Subcutaneous adipose tissue (tissue), 4 donors: Measurements from ENCODE around the gene RUNX2. TPM values are rescaled to one million over a fixed set of nuclear protein-coding genes. Genes with fewer than 3 reads are reported as not detected.

ENCODE experiments used
- CTCF ChIP-seq: fragments of 450-650 bp; IDR thresholded peaks from one replicate; pipeline ENCODE4 v1.5.1; 2016; ENCODE audit warnings: low read depth, mild to moderate bottlenecking, control low read depth, antibody characterized with exemption, moderate library complexity
- total RNA-seq, 4 donors: library from RNA; depleted of rRNA; stranded (reverse); fragments of >200 nt; gene quantifications; one replicate each; pipeline ENCODE4 v1.1.0, GENCODE V29; 2016

The RUNX2 gene
- total RNA-seq, 4 donors from 2014 or later = 1.3 to 4.6 (median 2.6) TPM

GRCh38 chr6:45543298-45544235, 215.4 kb downstream of the RUNX2 start:
- no peak for TF ChIP-seq CTCF

- TF ChIP-seq CTCF = no peak
Measured at GRCh38 chr6:45545416-45545815, 217.3 kb downstream of the RUNX2 start.

- no peak for TF ChIP-seq CTCF
Measured at GRCh38 chr6:45548657-45549515, 220.8 kb downstream of the RUNX2 start.

GRCh38 chr6:45552536-45552935, 224.4 kb downstream of the RUNX2 start:
- TF ChIP-seq CTCF = no peak

GRCh38 chr6:45553730-45554344, 225.7 kb downstream of the RUNX2 start:
- TF ChIP-seq CTCF = no peak

- TF ChIP-seq CTCF = no peak
Measured at GRCh38 chr6:45554591-45554990, 226.5 kb downstream of the RUNX2 start.
